Ovary (tissue), 3 donors: ENCODE results near the gene RNF123.

Source experiments
- CTCF ChIP-seq, 3 donors: fragments of 450-650 bp in 2 of 3; fragments of 200-600 bp in 1 of 3; IDR thresholded peaks; one replicate each; pipeline versions ENCODE4 v1.5.1 to v1.8.0; 2016 to 2022; ENCODE audit warnings: antibody characterized with exemption in 3 of 3, mild to moderate bottlenecking in 1 of 3
- EP300 ChIP-seq: sonication (generic); formaldehyde crosslinking; IDR thresholded peaks from one replicate; pipeline ENCODE4 v1.6.1; 2017; ENCODE audit warnings: antibody characterized with exemption
- POLR2A ChIP-seq: fragments of 450-650 bp; IDR thresholded peaks from one replicate; pipeline ENCODE4 v1.6.1; 2017; ENCODE audit warnings: antibody characterized with exemption, mild to moderate bottlenecking, moderate library complexity
- donor health status: DM: no; HTN: no; CAD: no.

DNA sequence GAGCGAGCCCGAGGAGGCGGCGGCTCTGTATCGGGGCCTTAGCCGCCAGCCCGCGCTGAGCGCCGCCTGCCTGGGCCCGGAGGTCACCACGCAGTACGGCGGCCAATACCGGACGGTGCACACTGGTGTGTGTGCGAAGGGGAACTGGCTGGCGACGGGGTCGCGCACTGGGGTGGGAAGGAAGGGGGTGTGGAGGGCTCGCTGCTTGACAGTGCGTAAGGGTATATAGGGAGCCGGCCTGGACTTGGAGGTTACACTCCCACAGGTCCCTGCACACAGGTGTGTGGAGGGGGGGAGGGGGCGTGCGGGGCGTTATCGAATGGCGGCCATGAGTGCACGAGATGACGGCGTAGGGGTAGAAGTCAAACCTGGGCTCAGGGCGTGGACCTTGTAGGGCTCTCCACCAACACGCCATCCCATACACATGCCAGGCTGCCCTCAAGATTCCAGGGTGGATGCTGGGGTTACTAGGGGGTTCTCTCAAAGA is 14.8 kb upstream of the RNF123 start:
- no peak for TF ChIP-seq CTCF (IDR thresholded peaks at IDR 0.05)
- TF ChIP-seq POLR2A: no peak
- TF ChIP-seq EP300: no peak
